Left ventricle myocardium inferior (tissue), 1 donor: Measurements from ENCODE around the gene PLD4. TPM values are rescaled to one million over a fixed set of nuclear protein-coding genes. Genes with fewer than 3 reads are reported as not detected.
"Not testable (repeated sequence)": the region's sequence is repeated elsewhere in the genome, so short reads cannot be mapped to it uniquely, and the experiment has no call there.

Experiments
- DNase-seq: peaks from one replicate; pipeline ENCODE4 v3.0.0-alpha.2; 2020
- H3K27ac ChIP-seq: fragments of 200-600 bp; replicated peaks from 2 replicates; pipeline ENCODE4 v1.8.0; 2021
- H3K27me3 ChIP-seq: fragments of 200-600 bp; 2 replicates; pipeline ENCODE4 v1.8.0; 2021; ENCODE audit warnings: low read depth
- H3K36me3 ChIP-seq: fragments of 200-600 bp; 2 replicates; pipeline ENCODE4 v1.8.0; 2021
- H3K4me1 ChIP-seq: fragments of 200-600 bp; 2 replicates; pipeline ENCODE4 v1.8.0; 2021
- H3K4me3 ChIP-seq: fragments of 200-600 bp; 2 replicates; pipeline ENCODE4 v1.8.0; 2021; ENCODE audit warnings: mild to moderate bottlenecking, moderate library complexity
- H3K9me3 ChIP-seq: fragments of 200-600 bp; replicated peaks from 2 replicates; pipeline ENCODE4 v1.8.0; 2021
- CTCF ChIP-seq: fragments of 200-600 bp; IDR thresholded peaks from 2 replicates; pipeline ENCODE4 v1.8.0; 2021; ENCODE audit warnings: antibody characterized with exemption, mild to moderate bottlenecking, borderline replicate concordance
- intact Hi-C: fragments of 100-400 bp; cut with micrococcal nuclease; formaldehyde crosslinking; loops from one replicate; pipeline ENCODE4 v1.11.0; 2022
- total RNA-seq: library from RNA; stranded (reverse); fragmentation: NEBNext Ultra II Directional; extraction: Animal tissue kit (Norgen Biotek cat#: 25700); gene quantifications from one replicate; pipeline ENCODE4 v1.2.1, GENCODE V29; 2021
- donor health status: DM: no; HTN: yes; CAD: no; lungs with severe emphysema.

Gene PLD4
- total RNA-seq, 1 donor from 2014 or later, result 0.44 TPM

GRCh38 chr14:104881369-104881979 is 43.2 kb upstream of the PLD4 start:
- Histone ChIP-seq H3K9me3 (no peaks in the 10 kb centered on the region), H3K27ac (no peak overlapping the region), H3K4me3 (no peak overlapping the region), H3K27me3 (no peaks in the 10 kb centered on the region), H3K4me1 (peaks cover 16% of the 10 kb centered on the region), H3K36me3 (peaks cover 47% of the 10 kb centered on the region)
- DNase-seq, result peak; percentile 66
- TF ChIP-seq CTCF, result no peak
- intact Hi-C loops, result no loop called here

- TF ChIP-seq CTCF, result no peak
- Histone ChIP-seq H3K27ac (no peak overlapping the region), H3K27me3 (no peaks in the 10 kb centered on the region), H3K9me3 (no peaks in the 10 kb centered on the region), H3K4me3 (no peak overlapping the region), H3K4me1 (peaks cover 16% of the 10 kb centered on the region), H3K36me3 (peaks cover 57% of the 10 kb centered on the region)
- intact Hi-C loops, result no loop called here
- peak; percentile 14 for DNase-seq
Measured at GRCh38 chr14:104882325-104882973, 42.2 kb upstream of the PLD4 start.

GRCh38 chr14:104882991-104883660 is 41.6 kb upstream of the PLD4 start:
- no peak overlapping the region for H3K4me3 ChIP-seq
- peak; percentile 9 for DNase-seq
- H3K27ac ChIP-seq, result no peak overlapping the region
- no peaks in the 10 kb centered on the region for H3K9me3 ChIP-seq
- no peak for TF ChIP-seq CTCF
- H3K4me1 ChIP-seq, result peaks cover 16% of the 10 kb centered on the region
- peaks cover 60% of the 10 kb centered on the region for H3K36me3 ChIP-seq
- intact Hi-C loops, result no loop called here
- H3K27me3 ChIP-seq, result no peaks in the 10 kb centered on the region

GRCh38 chr14:104883681-104884361 is 40.9 kb upstream of the PLD4 start:
- peak; percentile 9 for DNase-seq
- Histone ChIP-seq H3K4me1 (peaks cover 16% of the 10 kb centered on the region), H3K9me3 (no peaks in the 10 kb centered on the region), H3K27me3 (no peaks in the 10 kb centered on the region), H3K4me3 (no peak overlapping the region), H3K36me3 (peaks cover 53% of the 10 kb centered on the region), H3K27ac (no peak overlapping the region)
- TF ChIP-seq CTCF, result no peak
- intact Hi-C loops, result no loop called here

GRCh38 chr14:104884381-104884780 is 40.3 kb upstream of the PLD4 start:
- H3K27me3 ChIP-seq, intact Hi-C loops, H3K27ac ChIP-seq, H3K4me3 ChIP-seq, H3K9me3 ChIP-seq: not testable (repeated sequence)
- Histone ChIP-seq H3K4me1 (peaks cover 16% of the 10 kb centered on the region), H3K36me3 (peaks cover 53% of the 10 kb centered on the region)
- DNase-seq, result peak; percentile 13
